Measurements from ENCODE around the gene SLC41A3. TPM values are rescaled to one million over a fixed set of nuclear protein-coding genes. Genes with fewer than 3 reads are reported as not detected.

SLC41A3 gene
- total RNA-seq, 4 donors from 2014 or later: 34.5 to 62.3 (median 37.9) TPM

GRCh38 chr3:126114443-126115386, 30.8 kb upstream of the SLC41A3 start:
- TF ChIP-seq CTCF (IDR thresholded peaks at IDR 0.05): no peak
- DNase-seq (ENCODE audit: low spot score): no peak
- ATAC-seq (ENCODE audit: low FRiP score): no peak

DNA sequence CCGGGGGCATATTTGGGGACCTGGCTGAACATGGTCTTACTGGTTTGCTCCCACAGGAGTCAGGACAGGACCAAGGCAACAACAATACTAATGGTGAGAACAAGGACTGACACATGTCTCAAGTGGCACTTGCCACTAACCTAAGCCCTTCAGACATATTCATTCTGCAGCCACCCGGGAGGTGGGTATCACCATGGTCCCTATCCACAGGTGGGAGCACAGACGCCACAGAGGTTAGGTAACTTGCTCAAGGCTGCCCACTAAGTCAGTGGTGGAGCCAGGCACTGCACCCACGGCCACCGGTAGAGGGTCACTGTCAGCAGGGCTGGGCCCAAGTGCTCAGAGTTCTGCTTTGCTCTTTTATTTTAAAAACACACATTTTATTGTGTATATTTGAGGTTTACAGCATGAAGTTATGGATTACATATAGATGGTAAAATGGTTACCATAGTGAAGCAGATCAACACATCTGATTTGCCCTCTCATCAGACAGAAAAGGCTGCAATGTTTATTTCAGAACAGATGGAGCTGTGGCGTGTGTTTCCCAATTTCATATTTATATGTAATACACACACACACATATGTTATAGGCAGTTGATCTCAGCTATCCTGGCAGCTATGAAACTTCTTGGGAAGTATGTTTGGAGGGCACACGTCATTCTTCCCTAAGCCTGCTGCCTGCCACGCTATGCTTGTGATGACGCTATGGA, 30.0 kb upstream of the SLC41A3 start:
- DNase-seq (ENCODE audit: low spot score): no peak
- TF ChIP-seq CTCF (IDR thresholded peaks at IDR 0.05): no peak
- ATAC-seq (ENCODE audit: low FRiP score): no peak

DNA sequence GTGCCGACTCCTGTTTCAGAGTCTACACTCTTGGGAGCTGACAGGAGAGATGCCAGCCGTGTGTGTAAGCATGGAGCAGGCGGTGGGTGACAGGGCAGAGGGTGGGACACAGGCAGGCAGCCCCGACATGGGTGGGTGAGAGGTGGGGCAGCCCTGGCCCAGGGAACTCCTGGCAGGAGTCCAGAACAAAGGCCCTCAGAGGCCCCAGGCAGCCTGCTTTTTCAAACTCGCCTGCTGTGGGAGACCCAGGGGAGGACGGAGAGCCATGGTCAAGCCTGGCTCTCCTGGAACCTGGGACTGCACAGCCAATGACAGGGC, 29.3 kb upstream of the SLC41A3 start:
- TF ChIP-seq CTCF (IDR thresholded peaks at IDR 0.05): no peak
- no peak for ATAC-seq (ENCODE audit: low FRiP score)
- DNase-seq (ENCODE audit: low spot score): no peak

GRCh38 chr3:126112531-126113237, 28.8 kb upstream of the SLC41A3 start:
- no peak for TF ChIP-seq CTCF (IDR thresholded peaks at IDR 0.05)
- DNase-seq (ENCODE audit: low spot score) (no peak), ATAC-seq (ENCODE audit: low FRiP score) (no peak)

- ATAC-seq (ENCODE audit: low FRiP score) (no peak), DNase-seq (ENCODE audit: low spot score) (no peak)
- TF ChIP-seq CTCF (IDR thresholded peaks at IDR 0.05): no peak
These were observed 27.9 kb upstream of the SLC41A3 start for GRCh38 chr3:126111566-126112475.

DNA sequence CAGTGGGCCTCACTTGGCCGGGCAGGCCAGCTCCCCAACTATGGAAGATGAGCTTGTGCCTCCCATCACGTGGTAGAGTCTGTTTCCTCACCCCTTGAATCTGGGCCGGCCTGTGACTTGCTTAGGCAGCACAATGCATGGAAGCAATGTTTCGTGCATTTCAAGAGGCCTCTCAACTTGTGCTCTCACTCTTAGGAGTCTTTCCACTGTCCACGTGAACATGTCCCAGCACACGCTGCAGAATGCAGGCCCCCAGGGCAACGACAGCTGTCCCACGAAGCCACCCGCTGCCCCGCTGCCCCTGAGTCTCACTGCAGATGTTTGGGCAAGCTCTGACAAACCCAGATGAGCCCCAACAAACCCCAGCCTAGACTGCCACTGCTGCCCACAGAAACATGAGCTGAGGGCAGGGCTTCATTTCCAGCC, 27.2 kb upstream of the SLC41A3 start:
- no peak for DNase-seq (ENCODE audit: low spot score)
- TF ChIP-seq CTCF (IDR thresholded peaks at IDR 0.05): no peak
- ATAC-seq (ENCODE audit: low FRiP score): no peak
